NB4 (cell line): ENCODE data around the gene FHIT.

Source experiments
- CTCF ChIP-seq: IDR thresholded peaks from one replicate; pipeline ENCODE4 v1.5.1; 2012; ENCODE audit warnings: low read depth, low read length
- MYC ChIP-seq: IDR thresholded peaks from 2 replicates; pipeline ENCODE4 v1.6.1; 2011; ENCODE audit warnings: low read depth, low read length
- POLR2A ChIP-seq: IDR thresholded peaks from 2 replicates; pipeline ENCODE4 v1.6.1; 2011; ENCODE audit warnings: mild to moderate bottlenecking; ENCODE audit not compliant: insufficient read length; ENCODE audit errors: extremely low read depth
- TF ChIP-seq, protein P1 (sequence below): IDR thresholded peaks from 2 replicates; pipeline ENCODE4 v1.6.1; 2011; ENCODE audit warnings: low read depth, low read length

- TF ChIP-seq MYC, result no peak
- TF ChIP-seq CTCF, result no peak
- TF ChIP-seq, protein P1, sequence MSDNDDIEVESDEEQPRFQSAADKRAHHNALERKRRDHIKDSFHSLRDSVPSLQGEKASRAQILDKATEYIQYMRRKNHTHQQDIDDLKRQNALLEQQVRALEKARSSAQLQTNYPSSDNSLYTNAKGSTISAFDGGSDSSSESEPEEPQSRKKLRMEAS, result no peak
- TF ChIP-seq POLR2A, result no peak
Observed at GRCh38 chr3:59997583-59997982, 1253.7 kb downstream of the FHIT start.
